ENCODE data around the gene KLHL33.

The KLHL33 gene

GRCh38 chr14:20379743-20380142, 56.2 kb downstream of the KLHL33 start:
- DNase-seq (ENCODE audit: extremely low read depth, low read depth) = no peak
- TF ChIP-seq CTCF (IDR thresholded peaks at IDR 0.05; ENCODE audit: low read depth, low read length) = no peak

DNA sequence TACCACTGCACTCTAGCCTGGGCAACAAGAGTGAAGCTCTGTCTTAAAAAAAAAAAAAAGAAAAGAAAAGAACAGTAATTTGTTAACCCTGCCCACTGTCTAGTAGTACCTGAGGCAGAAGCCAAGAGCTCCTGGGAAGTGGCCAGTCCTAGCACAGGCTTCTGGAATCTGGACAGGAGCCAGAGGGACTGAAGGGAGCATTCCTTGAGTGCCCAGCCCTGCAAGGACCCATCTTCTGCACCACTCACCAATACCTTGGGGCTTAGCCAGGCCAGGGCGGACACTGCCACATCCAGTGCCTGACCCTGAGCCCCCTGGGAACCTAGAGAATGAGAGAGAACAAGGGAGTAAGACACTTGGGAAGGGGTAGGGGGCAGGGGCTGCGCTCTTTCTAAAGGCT, 58.8 kb downstream of the KLHL33 start:
- no peak for TF ChIP-seq CTCF (IDR thresholded peaks at IDR 0.05; ENCODE audit: low read depth, low read length)
- DNase-seq (ENCODE audit: extremely low read depth, low read depth) = no peak

GRCh38 chr14:20376071-20376588, 59.8 kb downstream of the KLHL33 start:
- no peak for DNase-seq (ENCODE audit: extremely low read depth, low read depth)
- TF ChIP-seq CTCF (IDR thresholded peaks at IDR 0.05; ENCODE audit: low read depth, low read length) = no peak
